ENCODE data around the gene LDLRAD4.

LDLRAD4 gene

DNA sequence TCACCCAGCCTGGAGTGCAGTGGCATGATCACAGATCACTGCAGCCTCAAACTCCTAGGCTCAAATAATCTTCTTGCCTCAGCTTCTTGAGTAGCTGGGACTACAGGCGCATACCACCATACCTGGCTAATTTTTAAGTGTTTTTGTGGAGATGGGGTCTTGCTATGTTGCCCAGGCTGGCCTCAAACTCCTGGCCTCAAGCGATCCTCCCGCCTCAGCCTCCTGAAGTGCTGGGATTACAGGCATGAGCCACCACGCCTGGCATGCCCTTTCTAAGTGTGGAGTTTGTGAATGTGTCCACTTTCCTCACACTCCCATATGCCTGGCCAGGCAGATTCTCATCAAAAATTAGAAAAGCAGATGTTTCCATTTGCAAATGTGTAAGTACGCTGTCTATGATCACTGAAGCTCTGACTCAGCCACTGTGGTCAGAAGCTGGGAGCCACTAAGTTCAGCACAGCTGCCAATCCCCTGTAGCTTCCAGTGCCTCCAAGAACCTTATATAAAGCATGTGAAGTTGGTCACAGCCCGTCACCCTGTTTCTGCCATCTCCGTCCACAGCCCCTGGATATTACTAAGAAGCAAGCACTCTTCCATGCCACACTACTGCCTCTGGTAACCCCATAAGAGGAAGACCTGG, 352.4 kb downstream of the LDLRAD4 start:
- DNase-seq (ENCODE audit: low read depth in 2 of 2), result no peak

DNA sequence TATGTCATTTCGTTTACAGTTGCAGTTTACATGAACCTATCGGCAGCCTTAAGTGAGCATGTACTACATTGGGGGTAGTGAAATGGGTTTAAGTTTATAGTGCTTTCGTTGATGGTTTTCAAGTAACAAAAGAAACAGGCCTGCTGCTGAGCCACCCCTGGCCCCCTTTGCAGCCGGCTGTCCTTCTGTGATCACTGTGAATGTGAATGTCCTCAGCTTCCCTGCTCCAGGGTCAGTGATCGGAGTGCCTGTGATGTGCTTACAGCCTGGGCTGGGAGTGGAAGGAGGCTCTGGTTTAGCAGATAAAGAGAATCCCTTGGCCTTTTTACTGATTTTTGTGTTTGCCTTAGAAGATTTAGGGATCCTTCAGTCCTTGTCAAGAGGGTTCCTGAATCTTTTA, 353.6 kb downstream of the LDLRAD4 start:
- no peak for DNase-seq (ENCODE audit: low read depth in 2 of 2)

DNA sequence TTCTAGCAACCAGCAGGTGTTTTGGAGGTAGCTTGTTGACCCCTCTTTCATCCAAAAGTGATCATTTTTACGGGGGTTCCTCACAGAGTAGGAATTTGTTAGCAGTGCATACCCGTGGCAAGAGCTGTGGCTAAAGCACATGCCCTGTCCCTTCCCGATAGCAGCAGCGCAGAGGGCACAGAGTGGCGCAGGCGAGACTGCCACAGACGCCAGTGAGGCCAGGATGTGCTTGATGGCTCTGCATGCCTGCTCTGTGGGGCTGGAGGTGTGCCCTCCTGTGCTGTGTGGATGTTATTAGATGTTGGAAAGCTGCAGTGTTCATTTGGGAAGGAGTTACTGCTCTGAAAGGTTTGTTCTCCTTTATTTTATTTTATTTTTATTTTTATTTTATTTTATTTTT, 354.2 kb downstream of the LDLRAD4 start:
- DNase-seq (ENCODE audit: low read depth in 2 of 2), result no peak

GRCh38 chr18:13573750-13574149, 355.2 kb downstream of the LDLRAD4 start:
- no peak for DNase-seq (ENCODE audit: low read depth in 2 of 2)

DNA sequence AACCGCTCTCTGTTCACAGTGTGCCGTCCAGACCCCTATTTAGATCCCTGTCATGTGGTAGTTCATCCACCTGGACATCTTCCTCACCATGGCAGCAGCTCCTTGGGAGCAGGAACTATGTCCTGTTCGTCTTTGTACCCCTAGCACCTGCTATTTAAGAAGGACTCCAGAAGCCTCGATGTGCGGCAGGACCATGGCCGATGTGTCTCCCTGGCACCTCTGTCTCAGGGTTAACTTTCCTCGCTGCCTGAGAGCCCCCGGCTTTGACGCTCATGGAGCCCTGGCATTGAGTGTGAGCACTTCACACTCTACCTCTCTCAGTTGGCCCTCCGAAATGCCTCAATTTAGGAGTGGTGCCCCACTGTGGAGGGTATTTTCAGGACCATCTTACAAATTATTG, 355.8 kb downstream of the LDLRAD4 start:
- no peak for DNase-seq (ENCODE audit: low read depth in 2 of 2)

DNA sequence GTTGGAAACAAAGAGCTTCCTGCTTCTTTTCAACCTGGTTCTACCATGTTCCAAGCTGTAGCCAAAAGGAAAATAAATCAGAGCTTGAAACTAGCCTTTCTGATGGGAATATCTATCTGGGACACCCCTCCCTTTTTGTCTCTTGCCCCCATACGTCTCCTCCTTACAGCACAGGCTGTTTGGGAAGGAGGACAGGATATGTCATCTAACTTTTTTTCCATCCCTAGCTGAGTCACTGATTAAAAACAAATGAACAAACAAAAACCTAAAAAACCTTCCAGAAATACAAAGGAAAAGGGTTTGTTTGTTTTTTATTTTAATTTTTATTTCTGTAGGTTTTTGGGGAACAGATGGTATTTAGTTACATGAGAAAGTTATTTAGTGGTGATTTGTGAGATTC, 356.2 kb downstream of the LDLRAD4 start:
- DNase-seq (ENCODE audit: low read depth in 2 of 2), result no peak

DNA sequence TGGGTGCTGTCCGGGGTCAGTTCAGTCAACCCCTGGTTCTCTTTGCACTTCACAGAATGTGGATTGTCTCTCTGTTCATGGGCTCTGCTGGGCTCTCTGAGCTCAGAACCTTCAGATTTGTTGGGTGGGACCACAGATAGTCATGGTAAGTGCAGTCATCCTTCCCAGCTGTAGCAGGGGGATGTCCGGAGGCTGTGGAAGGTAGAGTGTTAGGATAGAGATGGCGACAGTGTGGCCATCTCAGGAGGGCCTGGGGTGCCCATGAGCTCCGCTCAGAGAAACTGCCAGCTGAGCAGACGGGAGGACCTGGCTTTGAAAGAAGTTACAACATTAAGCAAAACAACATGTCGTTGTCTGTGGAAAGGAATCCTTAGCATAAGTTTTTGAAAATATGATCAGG, 358.0 kb downstream of the LDLRAD4 start:
- no peak for DNase-seq (ENCODE audit: low read depth in 2 of 2)

- DNase-seq (ENCODE audit: low read depth in 2 of 2), result no peak
Observed at GRCh38 chr18:13577091-13577697, 358.6 kb downstream of the LDLRAD4 start.

- no peak for DNase-seq (ENCODE audit: low read depth in 2 of 2)
Observed at GRCh38 chr18:13577781-13578180, 359.2 kb downstream of the LDLRAD4 start.

DNA sequence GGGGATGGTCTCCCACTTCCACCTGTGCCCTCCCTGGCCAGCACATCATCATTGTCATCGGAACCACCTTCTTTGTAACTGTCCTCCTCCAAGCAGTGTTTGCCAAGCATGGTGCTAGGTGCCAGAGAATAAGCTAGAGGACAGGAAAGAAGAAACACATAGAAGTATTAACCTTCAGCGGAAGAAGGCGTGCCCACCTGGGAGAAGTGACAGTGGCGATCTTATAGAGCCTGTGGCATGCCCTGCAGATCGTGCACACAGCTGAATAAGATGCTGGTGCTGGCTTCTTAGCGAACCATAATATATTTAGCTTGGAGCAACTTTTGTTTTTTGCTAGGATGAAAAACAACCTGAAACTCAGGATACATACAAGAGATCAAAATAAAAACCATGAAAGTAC, 359.8 kb downstream of the LDLRAD4 start:
- DNase-seq (ENCODE audit: low read depth in 2 of 2), result no peak

DNA sequence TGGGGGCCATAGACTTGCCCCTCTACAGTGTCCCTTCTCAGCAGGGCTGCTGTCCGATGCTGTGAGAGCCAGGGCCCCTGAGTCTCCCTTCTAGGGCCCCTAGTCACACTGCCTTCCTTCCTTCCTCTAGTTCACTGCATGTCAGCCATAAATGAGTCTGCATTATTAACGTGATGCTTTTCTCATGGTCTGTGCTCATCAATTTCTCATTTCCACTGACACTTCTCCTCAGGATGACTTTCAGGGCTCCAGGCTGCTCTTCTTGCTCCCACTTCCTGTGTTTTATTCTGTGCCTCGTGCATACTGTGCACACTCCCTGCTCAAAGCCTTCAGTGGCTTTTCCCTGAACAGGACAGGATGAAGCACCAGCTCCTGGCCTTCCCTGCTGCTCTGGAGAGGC, 361.3 kb downstream of the LDLRAD4 start:
- DNase-seq (ENCODE audit: low read depth in 2 of 2), result no peak

DNA sequence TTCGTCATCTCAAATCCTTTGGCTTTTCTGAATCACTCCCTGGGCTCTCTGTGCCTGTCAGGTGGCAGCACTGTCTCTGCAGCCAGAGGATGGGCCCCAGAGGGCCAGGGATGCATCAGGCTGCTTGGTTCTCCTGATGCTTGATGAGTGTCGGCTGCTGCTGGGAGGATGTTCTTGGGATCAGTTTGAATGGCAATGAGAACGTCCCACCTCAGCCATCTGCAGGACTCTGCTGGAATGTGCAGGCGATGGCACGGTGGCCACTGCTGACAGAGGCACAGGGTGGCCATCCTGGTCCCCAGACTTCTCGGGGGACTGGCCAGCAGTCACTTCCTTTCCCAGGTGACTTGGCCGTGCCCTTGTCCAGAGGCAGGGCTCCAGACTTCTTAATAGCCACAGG, 361.8 kb downstream of the LDLRAD4 start:
- no peak for DNase-seq (ENCODE audit: low read depth in 2 of 2)

- no peak for DNase-seq (ENCODE audit: low read depth in 2 of 2)
Observed at GRCh38 chr18:13580991-13581390, 362.4 kb downstream of the LDLRAD4 start.

GRCh38 chr18:13581496-13582177, 363.1 kb downstream of the LDLRAD4 start:
- no peak for DNase-seq (ENCODE audit: low read depth in 2 of 2)

- no peak for DNase-seq (ENCODE audit: low read depth in 2 of 2)
Observed at GRCh38 chr18:13582178-13582670, 363.7 kb downstream of the LDLRAD4 start.

DNA sequence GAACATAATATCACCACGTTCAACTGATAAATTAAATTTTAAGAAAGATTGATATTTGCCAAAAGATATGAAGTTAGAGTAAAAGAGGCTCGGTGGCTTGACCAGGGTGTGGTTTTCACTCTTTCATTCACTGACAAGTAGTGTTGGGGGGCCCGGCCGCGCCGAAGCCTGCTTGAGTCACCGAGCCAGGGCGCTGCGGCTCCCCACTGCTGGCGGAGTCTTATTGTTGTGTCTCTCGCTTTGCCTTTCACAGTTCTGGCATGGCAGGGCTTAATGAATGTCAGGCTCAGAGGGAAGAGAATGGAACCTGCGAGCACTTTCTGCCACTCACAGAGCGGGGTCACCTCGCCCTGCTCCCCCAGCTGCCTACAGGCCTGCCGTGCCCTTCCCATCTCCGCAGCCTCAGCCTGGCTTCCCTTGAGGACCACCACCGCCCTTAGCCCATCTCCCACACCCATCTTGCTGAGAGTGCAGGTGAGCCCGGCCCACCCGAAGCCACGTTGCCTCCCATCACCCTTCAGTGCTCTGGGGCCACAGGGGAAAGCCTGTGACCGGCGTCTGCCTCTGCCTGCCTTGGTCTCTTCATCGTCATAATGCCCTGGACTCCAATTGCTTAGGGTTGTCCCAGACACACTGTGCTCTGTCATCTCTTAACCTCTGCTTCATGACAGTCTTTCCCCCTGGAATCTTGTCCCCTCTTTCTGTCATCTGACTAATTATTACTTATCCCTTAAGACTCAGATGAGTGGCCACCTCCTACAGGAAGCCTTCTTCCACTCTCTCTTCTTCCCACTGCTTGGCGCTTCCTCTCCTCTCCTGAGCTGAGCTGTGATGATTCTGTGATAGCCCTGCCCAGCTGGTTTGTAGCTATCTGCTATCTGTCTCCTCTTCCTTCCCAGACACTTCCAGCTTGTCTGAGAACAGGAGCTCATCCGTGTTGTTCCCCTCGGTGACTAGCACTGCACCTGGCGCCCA, 365.3 kb downstream of the LDLRAD4 start:
- no peak for DNase-seq (ENCODE audit: low read depth in 2 of 2)

DNA sequence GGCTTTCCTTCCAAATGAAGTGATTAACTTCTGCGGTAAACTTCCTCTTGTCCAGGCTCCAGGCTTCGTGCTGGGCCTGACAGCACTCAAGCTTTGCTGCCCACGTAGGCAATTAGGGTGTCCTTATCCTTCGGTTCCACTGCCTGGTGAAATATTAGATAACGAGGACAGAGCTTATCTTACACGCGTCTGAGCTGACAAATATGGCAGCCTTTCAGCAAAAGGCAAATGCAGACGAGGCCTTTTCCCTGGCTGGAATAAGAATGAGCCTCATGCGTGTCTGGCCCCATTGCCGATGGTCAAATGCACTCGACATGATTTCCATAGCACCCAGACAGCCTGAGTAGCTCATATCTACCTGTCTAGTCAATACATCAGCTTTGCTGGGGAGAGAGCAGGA, 366.3 kb downstream of the LDLRAD4 start:
- DNase-seq (ENCODE audit: low read depth in 2 of 2), result no peak

DNA sequence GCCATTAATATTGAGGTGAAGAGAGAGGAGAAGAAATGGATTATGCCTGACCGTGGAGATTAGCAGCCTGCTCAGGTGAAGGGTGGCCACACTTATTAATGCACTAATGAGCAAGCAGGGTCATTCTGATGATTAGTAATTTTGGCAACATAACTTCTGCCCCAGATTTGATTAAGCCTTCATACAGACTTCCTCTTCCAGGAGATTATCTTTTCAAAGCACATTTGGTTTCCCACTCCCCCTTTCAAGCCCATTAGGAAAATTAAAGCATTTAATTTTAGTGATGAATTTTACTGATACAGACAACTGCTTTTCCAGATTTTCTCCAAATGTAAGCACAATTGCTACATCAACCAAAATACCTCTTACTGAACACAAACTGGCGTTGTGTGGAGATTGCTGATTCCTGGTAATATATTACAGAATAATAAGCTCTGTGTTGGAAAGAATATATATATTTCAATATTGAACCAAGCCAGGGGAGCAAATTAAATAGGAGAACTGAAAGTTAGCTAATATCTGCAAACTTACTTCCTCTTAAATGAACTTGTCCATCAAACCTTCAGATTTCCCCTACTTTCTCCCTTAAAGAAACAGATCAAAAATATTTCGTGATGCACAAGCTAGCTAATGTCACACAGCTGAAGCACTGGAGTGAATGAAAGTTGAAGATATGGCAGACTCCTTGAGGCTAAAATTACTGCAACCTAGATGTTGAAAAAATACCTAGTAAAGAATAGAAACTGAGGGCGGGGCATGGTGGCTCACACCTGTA, 367.0 kb downstream of the LDLRAD4 start:
- no peak for DNase-seq (ENCODE audit: low read depth in 2 of 2)

DNA sequence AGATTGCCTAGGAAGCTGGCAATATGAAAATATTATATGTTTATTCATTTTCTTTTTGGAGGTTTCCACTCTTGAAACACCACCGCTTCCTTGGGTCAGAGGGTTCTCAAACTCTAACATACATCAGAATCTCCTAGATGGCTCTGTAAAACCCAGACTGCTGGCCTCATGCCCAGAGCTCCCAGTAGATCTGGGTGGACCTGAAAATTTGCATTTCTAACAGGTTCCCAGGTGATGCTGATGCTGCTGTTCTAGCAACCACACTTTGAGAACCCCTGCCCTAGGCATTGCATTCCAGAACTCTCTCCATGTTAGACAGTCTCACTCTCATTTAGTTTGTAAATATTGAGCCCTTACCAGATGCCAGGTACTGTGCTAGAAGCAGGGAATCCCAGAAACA, 368.4 kb downstream of the LDLRAD4 start:
- no peak for DNase-seq (ENCODE audit: low read depth in 2 of 2)

DNA sequence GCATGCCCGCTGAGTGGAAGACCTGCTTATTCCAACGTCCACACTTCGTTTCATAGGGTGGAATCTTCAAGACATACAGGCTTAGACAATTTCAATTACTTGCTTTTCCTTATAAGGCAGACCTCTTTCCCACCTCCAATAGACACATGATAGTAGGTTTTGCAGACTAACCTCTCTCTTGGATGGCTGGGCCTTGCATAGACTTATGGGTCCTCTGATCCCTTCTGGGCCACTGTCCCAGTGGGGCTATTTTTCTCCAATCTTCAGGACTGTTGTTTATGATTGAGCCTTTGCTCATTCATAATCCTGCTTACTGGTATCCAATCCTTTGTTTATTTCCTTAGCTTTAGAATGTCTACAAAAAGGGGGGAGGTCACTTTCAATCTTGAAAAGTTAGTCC, 368.9 kb downstream of the LDLRAD4 start:
- DNase-seq (ENCODE audit: low read depth in 2 of 2), result no peak

DNA sequence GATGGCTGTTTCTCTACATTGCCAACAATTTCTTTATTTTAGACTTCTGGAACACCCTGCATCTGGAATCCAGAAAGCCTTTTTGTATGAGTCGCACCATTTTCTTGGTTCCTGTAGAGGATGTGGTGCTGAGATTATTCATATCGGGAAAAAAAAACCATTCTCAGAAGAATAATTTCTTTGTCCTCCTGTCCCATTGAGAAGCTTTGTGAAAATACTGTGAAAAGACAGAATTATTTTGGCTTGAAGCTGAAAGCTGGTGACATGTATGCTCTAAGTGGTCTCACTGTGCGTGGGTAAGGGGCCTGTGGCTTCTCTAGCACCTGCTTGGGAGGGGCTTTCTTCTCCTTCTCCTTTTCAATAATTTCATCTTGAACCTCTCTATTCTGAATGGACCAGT, 369.4 kb downstream of the LDLRAD4 start:
- no peak for DNase-seq (ENCODE audit: low read depth in 2 of 2)
